Activated T-cell treated with anti-CD3 and anti-CD28 coated beads for 48 hours (primary cell): ENCODE measurements around the gene SENP2.
"Not testable (repeated sequence)": the region's sequence is repeated elsewhere in the genome, so short reads cannot be mapped to it uniquely, and the experiment has no call there.

ENCODE experiments used
- DNase-seq: peaks from one replicate; pipeline ENCODE4 v3.0.0-alpha.2; 2020; ENCODE audit warnings: low read depth

Gene SENP2

DNA sequence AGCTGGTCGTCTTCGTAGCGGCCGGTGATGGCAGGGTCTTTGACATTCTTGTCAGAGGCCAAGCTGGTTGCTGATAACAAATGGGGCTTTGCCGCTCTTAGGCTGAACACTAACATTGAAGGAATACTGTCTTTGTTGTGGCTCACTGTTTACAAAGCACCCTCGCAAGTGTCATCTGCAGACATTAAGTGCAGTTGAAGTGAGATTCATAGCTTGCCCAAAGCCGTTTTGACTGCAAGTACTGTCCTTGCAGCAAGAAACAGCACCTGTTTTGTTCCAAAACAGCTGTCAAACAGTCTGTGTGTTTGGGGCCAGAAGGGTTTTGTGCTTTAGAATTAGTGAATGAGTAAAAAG, 568 bp downstream of the SENP2 start:
- DNase-seq, result no peak

DNA sequence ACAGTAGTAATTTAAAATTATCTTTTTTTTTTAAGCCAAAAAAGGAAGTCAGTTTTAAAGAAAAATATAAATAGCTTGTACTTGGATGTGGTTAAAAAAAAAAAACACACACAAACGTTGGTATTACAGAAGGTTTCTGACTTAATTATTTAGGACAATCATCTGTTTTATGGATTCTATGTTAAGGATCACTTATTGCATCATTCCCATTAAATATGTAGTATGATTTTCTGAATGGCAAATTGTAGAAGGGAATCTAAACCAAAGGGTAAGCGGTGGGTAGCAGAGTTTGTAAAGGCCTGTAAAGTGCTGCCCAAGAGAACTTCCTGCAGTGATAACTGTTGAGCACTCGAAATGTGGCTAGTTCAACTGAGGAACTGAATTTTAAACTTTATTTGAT, 8.0 kb downstream of the SENP2 start:
- DNase-seq, result no peak

DNA sequence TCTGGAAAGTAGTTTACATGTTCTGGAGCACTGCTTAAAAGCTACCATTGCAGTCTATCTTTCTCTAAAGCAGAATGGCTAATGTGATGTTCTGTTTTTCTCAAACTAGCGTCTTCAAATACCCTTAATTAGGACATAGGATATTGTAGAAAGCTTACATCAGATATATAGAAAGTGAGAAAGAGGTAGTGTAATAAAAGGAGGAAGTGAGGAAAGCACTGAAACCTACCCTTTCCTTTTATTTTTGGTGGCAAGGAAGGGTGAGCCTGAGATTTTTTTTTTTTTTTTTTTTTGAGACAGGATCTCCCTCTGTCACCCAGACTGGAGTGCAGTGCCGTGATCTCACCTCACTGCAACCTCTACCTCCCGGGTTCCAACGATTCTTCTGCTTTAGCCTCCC, 9.4 kb downstream of the SENP2 start:
- DNase-seq, result no peak

DNA sequence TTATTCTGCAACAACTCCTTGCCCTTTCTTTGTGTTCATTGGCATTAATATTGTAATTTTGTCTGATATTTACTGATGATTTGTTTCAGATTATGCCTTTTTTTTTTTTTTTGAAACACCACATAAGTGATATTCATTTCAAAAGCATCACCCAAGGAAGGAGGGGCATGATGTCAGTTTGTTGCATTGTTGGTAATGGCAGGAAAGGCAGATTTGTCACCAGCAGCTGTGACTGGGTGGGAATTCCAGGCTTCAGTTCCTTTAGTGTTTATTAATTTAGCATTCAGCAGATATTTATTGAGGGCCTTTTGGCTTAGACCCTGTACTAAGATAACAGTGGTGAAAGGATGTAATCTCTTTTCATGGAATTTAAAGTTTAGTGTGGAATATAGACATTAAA, 19.5 kb downstream of the SENP2 start:
- no peak for DNase-seq

DNA sequence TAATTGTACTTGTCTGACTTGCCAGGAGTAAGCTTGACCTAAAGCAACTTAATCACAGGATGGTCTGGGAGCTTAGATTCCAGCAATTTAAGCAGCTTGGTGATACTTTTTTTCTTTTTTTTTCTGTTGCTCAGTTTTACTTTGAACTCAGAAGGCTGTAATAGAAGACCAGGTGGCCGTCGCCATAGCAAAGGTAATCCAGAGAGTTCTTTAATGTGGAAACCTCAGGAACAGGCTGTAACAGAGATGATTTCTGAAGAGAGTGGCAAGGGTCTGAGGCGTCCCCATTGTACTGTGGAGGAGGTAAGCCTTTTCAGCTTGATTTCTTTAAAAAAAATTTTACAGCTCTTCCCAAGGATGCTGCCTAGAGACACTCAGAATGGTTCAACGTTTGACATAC, 20.1 kb downstream of the SENP2 start:
- DNase-seq, result no peak

DNA sequence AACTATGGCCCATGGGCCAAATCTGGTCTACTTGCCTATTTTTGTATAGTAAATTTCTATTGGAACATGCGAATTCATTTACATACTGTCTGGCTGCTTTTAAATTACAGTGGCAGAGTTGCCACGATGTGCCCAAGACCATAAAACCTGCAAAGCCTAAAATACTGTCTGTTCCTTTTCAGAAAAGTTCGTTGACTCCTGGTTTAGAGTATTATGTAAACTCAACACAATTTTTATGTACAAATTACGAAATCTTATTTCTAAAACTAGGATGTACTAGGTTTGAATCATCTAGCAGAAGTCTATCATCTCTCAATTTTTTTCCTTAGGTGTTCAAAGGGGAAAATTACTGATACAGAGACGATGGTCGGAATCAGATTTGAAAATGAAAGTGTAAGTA, 26.9 kb downstream of the SENP2 start:
- no peak for DNase-seq

DNA sequence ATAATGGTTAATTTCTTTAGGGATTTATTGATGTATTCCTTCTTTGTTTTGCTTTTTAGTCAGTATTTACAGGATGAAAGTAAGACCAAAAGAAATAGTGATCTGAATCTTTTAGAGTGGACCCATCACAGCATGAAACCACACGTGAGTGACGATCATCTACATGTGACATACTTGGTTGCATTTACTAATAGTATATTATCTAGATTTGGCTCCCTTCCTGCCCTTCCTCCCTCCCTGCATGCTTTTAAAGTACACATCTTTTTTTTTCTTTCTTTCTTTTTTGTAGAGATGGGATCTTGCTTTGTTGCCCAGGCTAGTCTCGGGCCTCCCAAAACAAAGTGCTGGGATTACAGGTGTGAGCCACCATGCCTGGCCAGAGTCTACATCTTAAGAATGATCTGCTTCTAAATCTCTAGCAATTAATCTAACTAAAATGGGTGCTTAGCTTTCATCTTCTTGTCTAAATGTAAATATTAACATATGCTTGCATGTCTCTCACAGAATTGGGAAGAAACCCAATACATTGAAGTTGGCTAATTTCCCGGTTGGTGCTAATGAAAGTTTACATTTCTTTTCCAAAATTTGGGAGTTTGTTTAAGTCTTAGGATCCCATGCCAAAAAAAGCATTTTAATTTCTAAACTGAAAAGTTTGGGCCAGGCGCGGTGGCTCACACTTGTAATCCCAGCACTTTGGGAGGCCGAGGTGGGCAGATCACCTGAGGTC, 38.0 kb downstream of the SENP2 start:
- no peak for DNase-seq

DNA sequence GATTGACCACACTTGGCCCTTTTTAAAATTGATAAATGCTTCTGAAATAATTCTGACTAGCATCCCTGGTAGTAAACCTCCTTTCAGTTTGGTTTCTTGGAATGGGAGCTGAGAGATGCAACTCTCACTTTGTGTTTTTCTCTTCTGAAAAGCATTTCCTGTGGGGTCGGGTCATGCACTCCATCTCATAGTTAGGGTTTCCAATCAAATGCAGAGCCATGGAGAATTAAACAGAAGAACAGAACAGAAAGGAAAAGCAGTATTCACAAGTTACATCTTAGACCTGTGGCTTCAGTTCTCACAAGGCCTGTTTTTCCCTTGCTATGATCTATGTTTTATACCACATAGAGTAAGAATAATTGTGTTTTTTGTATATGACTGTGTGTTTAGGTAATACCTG, 39.7 kb downstream of the SENP2 start:
- DNase-seq, result no peak

DNA sequence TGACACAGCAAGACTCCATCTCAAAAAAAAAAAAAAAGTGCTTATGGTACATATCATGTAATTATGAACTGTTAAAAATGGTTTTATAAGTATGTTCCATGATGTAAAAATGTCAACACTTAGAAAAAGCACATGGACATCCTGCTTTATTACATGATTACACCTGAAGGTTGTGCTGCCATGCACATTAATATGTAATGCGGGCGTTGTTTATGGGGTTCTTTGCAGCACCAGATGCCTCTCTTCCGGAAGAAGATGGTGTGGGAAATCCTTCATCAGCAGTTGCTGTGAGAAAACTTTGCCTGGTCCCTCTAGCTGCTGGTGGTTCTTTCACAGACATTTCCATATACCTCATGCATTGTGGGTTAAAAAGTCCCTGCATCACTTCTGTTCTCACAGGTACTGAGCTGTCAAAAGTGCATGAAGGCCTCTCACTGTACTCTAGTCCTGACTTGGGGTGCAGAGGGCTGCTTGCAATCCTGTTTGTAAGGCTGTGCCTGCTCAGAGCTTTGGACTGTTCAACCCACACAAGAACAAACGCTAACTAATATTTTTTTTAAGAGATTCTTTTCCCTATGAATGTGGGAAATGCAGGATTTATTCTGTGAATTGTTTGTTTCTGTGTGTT, 43.6 kb downstream of the SENP2 start:
- no peak for DNase-seq

DNA sequence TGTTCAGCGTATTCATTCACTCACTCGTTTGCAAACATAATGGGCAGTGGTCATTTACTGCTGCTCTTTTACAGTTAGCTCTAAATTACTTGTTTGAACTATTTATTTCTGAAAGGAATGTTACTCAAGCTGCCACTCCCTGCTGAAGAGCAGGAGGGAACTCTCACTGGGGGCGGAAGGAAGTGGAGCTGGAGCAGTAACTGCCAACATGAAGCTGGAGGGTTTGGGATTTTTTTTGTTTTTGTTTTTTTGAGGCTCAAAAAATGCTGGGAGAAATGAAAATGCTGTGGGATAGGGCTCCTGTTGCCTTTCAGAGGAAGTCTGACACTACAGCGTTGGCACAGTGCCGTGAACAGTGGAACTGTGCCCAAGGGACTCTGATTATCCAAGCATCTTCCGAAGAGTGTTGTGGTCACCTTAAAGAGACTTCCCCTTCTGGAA, 44.1 kb downstream of the SENP2 start:
- DNase-seq, result no peak

DNA sequence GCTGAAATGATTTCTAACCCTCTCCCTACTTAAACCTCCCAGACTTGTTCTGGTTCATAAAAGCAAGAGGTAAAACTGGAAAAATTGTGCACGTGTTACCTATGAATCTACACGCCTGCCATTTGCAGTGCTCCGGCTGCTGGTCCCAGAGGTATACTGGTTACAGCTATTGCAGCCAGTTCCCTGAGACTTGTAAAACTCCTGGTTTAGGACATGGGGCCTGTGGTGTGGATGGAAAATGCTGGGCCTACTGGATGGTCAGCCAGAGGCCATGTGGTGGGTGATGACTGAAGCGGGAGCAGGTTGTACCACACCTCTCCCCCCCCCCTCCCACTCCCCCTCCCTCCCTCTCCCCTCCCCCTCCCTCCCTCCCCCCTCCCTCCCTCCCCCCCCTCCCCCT, 45.0 kb downstream of the SENP2 start:
- DNase-seq, result no peak

DNA sequence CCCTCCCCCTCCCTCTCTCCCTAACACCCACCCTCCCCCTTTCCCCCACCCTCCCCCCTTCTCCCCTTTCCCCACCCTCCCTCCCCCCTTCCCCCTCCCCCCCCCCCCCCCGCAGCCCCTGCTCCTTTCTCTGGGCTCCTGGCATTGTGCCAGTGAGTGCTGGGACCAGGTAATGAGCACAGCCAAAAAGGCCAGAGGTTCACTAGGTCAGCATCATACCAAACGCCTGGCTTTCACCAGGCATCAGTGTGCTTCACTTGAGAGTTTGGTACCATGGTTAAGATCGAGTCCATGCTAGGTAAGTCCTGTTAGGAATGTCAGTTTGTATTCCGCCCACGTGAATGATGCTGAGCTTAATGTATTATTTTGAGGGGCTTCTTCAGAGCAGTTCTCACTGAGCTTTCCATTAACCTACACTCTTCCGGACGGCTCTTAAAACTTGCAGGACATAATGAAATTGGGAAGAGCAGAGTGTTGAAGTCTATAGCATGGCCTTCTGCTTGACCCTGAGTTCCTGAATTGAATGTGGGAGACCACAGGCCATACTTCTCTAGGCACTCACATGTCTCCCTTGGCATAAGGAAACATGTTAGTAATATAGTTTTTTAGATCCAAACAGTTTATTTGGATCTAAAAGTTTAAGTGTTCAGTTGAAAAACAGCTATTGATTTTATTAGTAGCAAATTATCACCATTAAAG, 45.6 kb downstream of the SENP2 start:
- no peak for DNase-seq

DNA sequence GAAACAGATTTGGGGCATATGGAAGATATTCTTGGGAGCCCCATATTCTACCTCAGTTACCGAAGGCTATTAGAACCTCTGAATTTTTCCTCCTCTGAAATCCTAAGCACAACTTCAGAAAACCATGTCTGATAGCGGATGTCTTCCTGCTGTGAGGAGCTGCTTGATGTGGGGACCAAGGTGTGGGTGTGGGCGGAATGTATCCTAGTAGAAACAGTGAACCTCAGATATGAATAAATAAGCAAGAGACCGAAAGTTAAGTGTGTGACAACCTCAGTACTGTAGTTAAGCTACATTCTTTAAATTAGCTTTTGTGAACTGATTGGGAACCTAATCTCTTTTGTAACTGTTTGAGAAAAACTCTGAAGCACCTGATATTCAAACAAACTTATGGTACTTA, 46.9 kb downstream of the SENP2 start:
- no peak for DNase-seq

DNA sequence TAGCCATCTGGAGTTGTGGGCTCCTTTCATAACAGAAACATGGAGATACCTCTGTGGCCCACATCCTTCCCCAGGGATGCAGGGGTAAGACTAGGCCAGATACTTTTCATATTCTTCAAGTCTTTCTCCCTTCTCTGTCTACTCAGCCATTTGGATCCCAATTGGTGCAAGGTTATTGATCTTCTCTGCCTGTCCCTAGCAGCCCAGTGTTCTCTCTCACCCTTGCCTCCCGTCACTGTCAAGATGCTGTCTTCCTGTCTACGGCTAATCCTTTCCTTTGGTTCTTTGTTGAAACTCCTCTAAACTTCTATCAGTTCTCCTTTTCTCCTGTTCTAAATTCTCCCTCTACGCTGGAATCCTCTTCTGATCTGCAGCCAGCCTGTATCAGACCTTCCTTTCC, 51.3 kb downstream of the SENP2 start:
- DNase-seq, result no peak

DNA sequence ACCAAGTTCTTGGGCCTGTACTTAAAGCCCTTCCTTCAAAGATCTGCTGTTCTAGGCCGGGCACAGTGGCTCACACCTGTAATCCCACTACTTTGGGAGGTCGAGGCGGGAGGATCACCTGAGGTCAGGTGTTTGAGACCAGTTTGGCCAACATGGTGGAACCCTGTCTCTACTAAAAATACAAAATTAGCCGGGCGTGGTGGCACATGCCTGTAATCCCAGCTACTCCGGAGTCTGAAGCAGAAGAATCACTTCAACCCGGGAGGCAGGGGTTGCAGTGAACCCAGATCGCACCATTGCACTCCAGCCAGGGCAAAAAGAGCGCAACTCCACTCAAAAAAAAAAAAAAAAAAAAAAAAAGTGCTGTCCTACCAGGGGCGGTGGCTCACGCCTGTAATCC, 52.6 kb downstream of the SENP2 start:
- not testable (repeated sequence) for DNase-seq

DNA sequence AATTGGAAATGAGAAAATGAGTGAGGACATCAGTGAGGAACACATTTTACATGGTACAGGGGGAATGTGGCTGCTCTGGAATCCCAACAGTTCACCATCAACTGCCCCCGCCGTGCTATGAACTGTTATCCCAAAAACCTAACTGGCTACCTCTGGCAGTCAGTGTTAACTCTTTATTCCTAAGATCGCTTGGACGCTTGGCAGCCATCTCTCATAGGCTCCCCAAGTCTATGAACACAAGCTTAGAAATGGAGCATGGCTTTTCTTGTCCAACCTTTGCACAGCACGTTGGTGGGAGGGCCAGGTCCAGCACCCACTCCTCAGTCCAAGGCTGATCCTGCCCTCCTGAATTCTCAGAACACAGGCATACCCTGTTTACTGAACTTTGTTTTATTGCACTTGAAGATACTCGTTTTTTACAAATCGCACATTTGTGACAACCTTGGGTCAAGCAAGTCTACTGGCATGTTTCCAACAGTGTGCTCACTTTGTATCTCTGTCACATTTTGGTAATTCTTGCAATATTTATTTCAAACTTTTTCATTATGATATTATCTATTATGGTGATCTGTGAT, 53.6 kb downstream of the SENP2 start:
- DNase-seq, result no peak

DNA sequence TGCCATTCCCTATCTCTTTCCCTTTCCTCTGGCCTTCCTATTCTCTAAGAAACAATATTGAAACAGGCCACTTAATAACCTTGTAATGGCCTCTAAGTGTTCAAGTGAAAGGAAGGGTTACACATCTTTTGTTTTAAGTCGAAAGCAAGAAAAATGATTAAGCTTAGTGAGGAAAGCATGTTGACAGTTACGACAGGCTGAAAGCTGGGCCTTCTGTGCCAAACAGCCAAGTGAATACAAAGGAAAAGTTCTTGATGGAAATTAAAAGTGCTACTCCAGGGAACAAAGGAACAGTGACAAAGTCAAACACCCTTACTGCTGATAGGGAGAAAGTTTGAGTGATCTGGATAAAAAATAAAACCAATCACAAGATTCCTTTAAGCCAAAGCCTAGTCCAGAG, 54.2 kb downstream of the SENP2 start:
- no peak for DNase-seq

DNA sequence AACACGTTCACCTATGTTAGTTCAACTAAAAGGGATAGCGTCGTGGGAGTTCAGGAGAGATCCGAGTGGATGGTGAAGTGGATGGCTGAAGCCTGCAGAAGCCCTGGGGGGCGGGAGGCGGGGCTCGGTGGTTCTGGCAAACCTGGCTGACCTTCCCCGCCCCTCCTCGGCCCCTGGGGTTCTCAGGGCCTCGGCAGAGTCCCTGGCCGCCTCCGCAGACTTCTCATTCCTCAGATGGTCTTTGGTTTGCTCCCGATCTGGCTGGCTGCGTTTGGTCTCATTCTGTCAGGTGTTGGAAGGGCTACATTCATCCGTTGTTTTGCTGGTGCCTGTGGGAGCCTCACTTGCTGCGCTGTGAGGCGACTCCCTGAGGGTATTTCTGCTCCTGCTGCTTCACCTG, 59.1 kb downstream of the SENP2 start:
- DNase-seq, result not testable (repeated sequence)

DNA sequence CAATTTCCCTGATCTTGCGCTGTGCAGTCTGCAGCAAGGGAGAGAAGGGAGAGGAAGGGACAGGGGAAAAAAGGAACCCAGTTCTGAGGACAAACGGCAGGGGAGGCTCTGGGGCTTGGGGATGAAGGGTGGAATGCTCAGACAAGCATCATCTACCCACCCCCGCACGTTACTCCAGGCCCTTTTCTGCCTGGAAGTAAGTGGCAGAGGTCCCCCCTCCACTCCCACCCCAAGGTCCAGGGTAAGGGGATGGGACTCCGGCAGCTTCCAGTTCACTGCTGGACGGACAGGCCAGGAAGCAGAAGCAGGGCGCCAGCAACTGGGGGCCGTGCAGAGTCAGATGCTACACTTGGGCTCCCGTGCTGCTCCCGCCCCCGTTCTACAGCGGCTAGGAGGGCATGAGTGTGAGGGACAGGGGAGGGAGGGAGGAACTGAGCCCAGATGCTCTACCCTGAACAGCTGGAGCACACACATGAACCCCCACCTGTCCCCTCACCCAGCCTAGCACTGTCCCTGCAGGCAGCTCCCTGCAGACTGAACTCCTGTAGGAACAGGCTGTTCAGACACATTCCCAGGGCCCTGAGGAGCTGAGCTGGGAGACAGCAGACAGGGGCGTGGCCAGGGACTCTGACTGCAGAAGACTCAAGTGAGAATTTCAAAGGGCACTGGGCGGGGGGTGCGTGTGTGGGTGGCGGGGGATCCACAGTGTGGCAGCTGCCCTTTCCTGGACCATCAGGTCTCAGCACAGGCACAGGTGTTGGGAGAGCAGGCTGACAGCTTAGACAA, 59.7 kb downstream of the SENP2 start:
- no peak for DNase-seq

DNA sequence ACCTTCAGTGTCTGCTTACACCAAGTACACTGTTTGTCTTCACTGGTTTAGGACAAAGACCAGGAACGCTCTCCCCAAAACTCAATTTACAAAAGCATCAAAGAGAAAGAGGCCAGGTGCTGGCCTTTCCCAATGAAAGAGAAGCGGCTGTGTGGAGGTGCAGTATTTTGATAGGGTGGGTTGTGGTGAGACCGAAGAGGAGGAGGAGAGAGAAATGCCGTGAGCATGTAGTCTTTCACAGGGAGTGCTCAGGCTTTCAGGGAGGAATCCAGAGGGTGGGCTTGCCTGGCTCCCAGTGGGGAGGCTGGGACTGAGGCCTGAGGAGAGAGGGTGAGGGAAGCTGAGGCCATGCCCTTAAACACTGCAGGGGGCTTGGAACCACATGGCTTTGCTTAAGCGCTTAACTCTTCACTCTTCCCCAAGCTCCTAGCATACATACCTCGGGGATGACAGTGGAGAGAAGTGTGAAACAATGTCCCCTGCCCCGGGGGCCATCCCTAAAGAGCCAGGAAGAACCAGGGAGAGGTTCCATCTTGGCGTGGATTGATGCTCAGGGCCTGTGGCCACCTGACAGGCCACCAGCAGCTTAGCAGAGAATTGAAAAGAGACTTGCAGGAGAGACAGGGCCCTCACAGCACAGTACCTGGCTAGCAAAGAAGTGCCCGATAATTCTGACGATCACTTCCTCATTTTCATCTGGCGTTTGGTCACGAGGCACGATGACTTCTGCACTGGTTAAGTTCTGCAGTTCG, 60.5 kb downstream of the SENP2 start:
- no peak for DNase-seq

DNA sequence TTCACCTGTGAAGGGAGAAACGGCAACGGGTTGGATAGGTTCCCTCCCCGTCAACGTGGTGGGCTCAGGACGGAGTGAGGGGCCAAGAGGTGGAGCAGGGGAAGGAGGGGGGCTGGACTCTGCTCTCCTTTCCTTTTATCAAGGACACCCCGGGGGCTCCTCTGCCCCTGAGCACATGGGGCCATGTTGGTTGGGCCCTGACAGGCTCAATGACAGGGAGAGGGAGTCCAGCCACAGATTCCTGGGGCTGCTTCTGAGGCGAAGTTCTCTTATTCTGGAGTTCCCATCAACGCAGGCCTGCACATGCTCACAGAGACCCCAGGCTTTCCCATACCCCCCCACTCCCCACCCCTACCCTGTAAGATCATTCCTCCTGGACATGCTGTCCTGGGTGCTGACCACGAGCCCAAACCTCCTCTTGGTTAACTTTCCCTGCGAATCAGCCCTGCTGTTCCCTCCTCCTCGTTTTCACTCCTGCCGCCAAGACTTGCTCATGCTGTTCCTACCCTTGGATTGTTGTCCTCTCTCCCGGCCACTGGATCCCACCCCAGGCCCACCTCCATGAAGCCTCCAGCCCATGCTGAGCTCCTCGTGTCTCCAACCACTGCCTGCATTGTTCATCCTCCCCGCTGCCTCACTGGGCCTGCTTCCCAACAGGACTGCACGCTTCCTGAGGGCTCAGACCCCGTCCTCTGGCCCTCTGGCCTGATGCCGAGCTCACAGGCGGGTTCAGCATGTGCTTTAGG, 61.2 kb downstream of the SENP2 start:
- no peak for DNase-seq
